GM23338 (cell line): ENCODE measurements around the gene DPT. TPM values are rescaled to one million over a fixed set of nuclear protein-coding genes. Genes with fewer than 3 reads are reported as not detected.

Experiments
- ATAC-seq: fragments of 200-7000 bp; cut with Tn5 transposase; 3 replicates; pipeline ENCODE4 v1.9.1; 2020
- DNase-seq: peaks from one replicate; pipeline ENCODE4 v3.0.0-alpha.2; 2015; ENCODE audit warnings: low spot score
- H2AFZ ChIP-seq: fragments of 200-600 bp; sonication (generic); 2 replicates; pipeline ENCODE4 v1.8.0; 2016; ENCODE audit warnings: antibody characterized with exemption, mild to moderate bottlenecking, moderate library complexity
- H3F3A ChIP-seq: fragments of 200-600 bp; sonication (generic); replicated peaks from 2 replicates; pipeline ENCODE4 v1.8.0; 2017; ENCODE audit warnings: antibody characterized with exemption, mixed run types, low read depth
- H3K27ac ChIP-seq: fragments of 200-600 bp; sonication (generic); 2 replicates; pipeline ENCODE4 v1.6.1; 2016; ENCODE audit warnings: low read depth
- H3K27me3 ChIP-seq: fragments of 200-600 bp; sonication (generic); 2 replicates; pipeline ENCODE4 v1.8.0; 2016; ENCODE audit warnings: mild to moderate bottlenecking, mixed run types, moderate library complexity; ENCODE audit not compliant: insufficient read depth
- H3K36me3 ChIP-seq: fragments of 200-600 bp; sonication (generic); 2 replicates; pipeline ENCODE4 v1.8.0; 2016; ENCODE audit warnings: mild to moderate bottlenecking; ENCODE audit not compliant: insufficient read depth
- H3K4me1 ChIP-seq: fragments of 200-600 bp; sonication (generic); 2 replicates; pipeline ENCODE4 v1.8.0; 2016; ENCODE audit warnings: mild to moderate bottlenecking, moderate library complexity; ENCODE audit not compliant: insufficient read depth
- H3K4me2 ChIP-seq: fragments of 200-600 bp; sonication (generic); 2 replicates; pipeline ENCODE4 v1.7.1; 2017; ENCODE audit warnings: mixed run types
- H3K4me3 ChIP-seq: fragments of 200-600 bp; sonication (generic); 2 replicates; pipeline ENCODE4 v1.6.1; 2016; ENCODE audit warnings: mixed run types
- H3K79me2 ChIP-seq: fragments of 200-600 bp; sonication (generic); replicated peaks from 2 replicates; pipeline ENCODE4 v1.8.0; 2017; ENCODE audit warnings: mild to moderate bottlenecking; ENCODE audit not compliant: insufficient read depth
- H3K9me2 ChIP-seq: fragments of 200-600 bp; sonication (generic); 2 replicates; pipeline ENCODE4 v1.8.0; 2017; ENCODE audit not compliant: insufficient read depth
- H4K20me1 ChIP-seq: fragments of 200-600 bp; sonication (generic); replicated peaks from 2 replicates; pipeline ENCODE4 v1.8.0; 2017; ENCODE audit warnings: mild to moderate bottlenecking; ENCODE audit not compliant: insufficient read depth
- H3K27ac Mint-ChIP-seq: 2 replicates; pipeline ENCODE4 v1.8.0; 2020; ENCODE audit warnings: inconsistent platforms, mild to moderate bottlenecking, moderate library complexity, mixed read lengths
- H3K27me3 Mint-ChIP-seq: 3 replicates; pipeline ENCODE4 v1.8.0; 2022; ENCODE audit warnings: low read depth, mild to moderate bottlenecking, moderate library complexity, mixed read lengths, inconsistent platforms; ENCODE audit not compliant: insufficient read depth, poor library complexity
- H3K36me3 Mint-ChIP-seq: 3 replicates; pipeline ENCODE4 v1.8.0; 2021; ENCODE audit warnings: low read depth, mild to moderate bottlenecking, inconsistent platforms, moderate library complexity, mixed read lengths
- H3K4me1 Mint-ChIP-seq: 3 replicates; pipeline ENCODE4 v1.8.0; 2020; ENCODE audit warnings: mild to moderate bottlenecking, inconsistent platforms, mixed read lengths
- H3K4me3 Mint-ChIP-seq: 3 replicates; pipeline ENCODE4 v1.8.0; 2021; ENCODE audit warnings: moderate library complexity, mild to moderate bottlenecking, inconsistent platforms, mixed read lengths
- H3K9me3 Mint-ChIP-seq: 3 replicates; pipeline ENCODE4 v1.8.0; 2020; ENCODE audit warnings: moderate library complexity, mild to moderate bottlenecking, inconsistent platforms, mixed read lengths
- EZH2 ChIP-seq: fragments of 200-600 bp; sonication (generic); IDR thresholded peaks from one replicate; pipeline ENCODE4 v1.8.0; 2017; ENCODE audit warnings: antibody characterized with exemption, mild to moderate bottlenecking, low read depth; ENCODE audit not compliant: unreplicated experiment
- EZH2phosphoT487 ChIP-seq: fragments of 200-600 bp; sonication (generic); IDR thresholded peaks from one replicate; pipeline ENCODE4 v1.8.1; 2018; ENCODE audit warnings: antibody characterized with exemption; ENCODE audit not compliant: unreplicated experiment
- NANOG ChIP-seq: IDR thresholded peaks from 2 replicates; pipeline ENCODE4 v1.6.1; 2016; ENCODE audit warnings: antibody characterized with exemption, borderline replicate concordance
- POLR2AphosphoS5 ChIP-seq: IDR thresholded peaks from 2 replicates; pipeline ENCODE4 v1.6.1; 2016; ENCODE audit warnings: antibody characterized with exemption, low read depth
- REST ChIP-seq: IDR thresholded peaks from one replicate; pipeline ENCODE4 v1.6.1; 2018; ENCODE audit warnings: antibody characterized with exemption; ENCODE audit not compliant: unreplicated experiment
- ZNF114 ChIP-seq: fragments of 250-450 bp; sonication (Bioruptor Pico); IDR thresholded peaks from 2 replicates; pipeline ENCODE4 v1.5.0; 2020; ENCODE audit warnings: mild to moderate bottlenecking, moderate library complexity
- ZNF331 ChIP-seq: fragments of 250-450 bp; sonication (Bioruptor Pico); IDR thresholded peaks from 2 replicates; pipeline ENCODE4 v1.5.0; 2020; ENCODE audit warnings: low read depth, mild to moderate bottlenecking, moderate library complexity
- ZNF462 ChIP-seq: fragments of 250-450 bp; sonication (Bioruptor Pico); IDR thresholded peaks from 2 replicates; pipeline ENCODE4 v1.5.0; 2020; ENCODE audit warnings: mild to moderate bottlenecking, moderate library complexity
- polyA plus RNA-seq: library from polyadenylated mRNA; unstranded; fragments of >200 nt; fragmentation: Nextera tagmentation; extraction: Ambion mirVana; gene quantifications from 2 replicates; pipeline ENCODE4 v1.2.1, GENCODE V29; 2016
- total RNA-seq: library from RNA; depleted of rRNA; stranded (reverse); fragments of >200 nt; shearing (Covaris generic); gene quantifications from 2 replicates; pipeline ENCODE4 v1.2.3, GENCODE V29; 2014

The DPT gene
- total and polyA plus RNA-seq, 2 experiments from 2014 or later: not detected

GRCh38 chr1:168673974-168674683 is 54.9 kb downstream of the DPT start:
- no peak for DNase-seq
- Histone ChIP-seq H3K9me2 (no peaks in the 10 kb centered on the region), H3K27me3 (no peaks in the 10 kb centered on the region), H4K20me1 (no peaks in the 10 kb centered on the region), H3K4me1 (0 out of 2 replicates have a peak, but pooled peaks cover 7% of the 10 kb centered on the region), H3K79me2 (no peaks in the 10 kb centered on the region), H3K27ac (no peak overlapping the region), H3F3A (no peaks in the 10 kb centered on the region), H2AFZ (no peak overlapping the region), H3K36me3 (no peaks in the 10 kb centered on the region), H3K4me2 (no peak overlapping the region), H3K4me3 (no peak overlapping the region)
- H3K27ac Mint-ChIP-seq: no peak overlapping the region
- ATAC-seq: no peak
- H3K27me3 Mint-ChIP-seq: no peaks in the 10 kb centered on the region
- peaks cover 6% of the 10 kb centered on the region; the same call in 2 of the 3 replicates for H3K4me1 Mint-ChIP-seq
- H3K9me3 Mint-ChIP-seq: no peaks in the 10 kb centered on the region
- TF ChIP-seq NANOG (no peak), ZNF331 (CRISPR knock-in tag) (no peak), REST (no peak), POLR2AphosphoS5 (no peak), ZNF114 (CRISPR knock-in tag) (no peak), ZNF462 (CRISPR knock-in tag) (no peak), EZH2phosphoT487 (no peak), EZH2 (no peak)
- H3K36me3 Mint-ChIP-seq: no peaks in the 10 kb centered on the region
- H3K4me3 Mint-ChIP-seq: no peak overlapping the region
